GF-D8 (cell line): ENCODE data around the gene BAG5.
"Not testable (repeated sequence)": the region's sequence is repeated elsewhere in the genome, so short reads cannot be mapped to it uniquely, and the experiment has no call there.

Source experiments
- DNase-seq: peaks from one replicate; lab custom pipeline; 2025; lab: John Stamatoyannopoulos, UW

Gene BAG5

GRCh38 chr14:103522649-103523574 lies 39.5 kb downstream of the BAG5 start, which contains the start of gene CKB:
Gene CKB (minus strand): TSS chr14:103522830. CDS start chr14:103522493, 337 bp downstream.
- no peak for DNase-seq

DNA sequence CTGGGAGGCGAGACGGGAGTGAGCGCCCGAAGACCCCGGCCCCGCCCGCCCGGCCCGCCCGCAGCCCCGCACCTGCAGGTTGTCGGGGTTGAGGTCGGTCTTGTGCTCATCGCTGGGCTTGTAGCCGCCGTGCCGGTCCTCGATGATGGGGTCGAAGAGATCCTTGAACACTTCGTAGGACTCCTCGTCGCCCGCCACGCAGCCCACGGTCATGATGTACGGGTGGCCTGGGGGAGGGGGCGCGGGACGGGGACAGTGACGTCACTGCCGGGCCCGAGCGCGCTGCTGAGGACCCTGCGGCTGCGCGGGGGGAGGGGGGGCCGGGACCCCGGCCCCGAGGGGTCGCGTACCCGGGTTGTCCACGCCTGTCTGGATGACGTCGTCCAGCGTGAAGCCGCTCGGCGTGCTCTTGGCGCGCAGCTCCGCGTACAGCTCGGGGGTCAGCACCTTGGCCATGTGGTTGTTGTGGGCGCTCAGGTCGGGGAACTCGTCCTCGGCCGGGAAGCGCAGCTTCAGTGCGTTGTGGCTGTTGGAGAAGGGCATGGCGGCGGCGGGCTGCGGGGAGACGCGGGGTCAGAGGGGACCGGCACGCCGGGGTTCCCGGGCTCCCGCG lies 40.4 kb downstream of the BAG5 start:
- no peak for DNase-seq

GRCh38 chr14:103521438-103521950 lies 41.0 kb downstream of the BAG5 start:
- DNase-seq = no peak

GRCh38 chr14:103520657-103521437 lies 41.6 kb downstream of the BAG5 start:
- DNase-seq = no peak

- no peak for DNase-seq
These were observed 42.2 kb downstream of the BAG5 start for GRCh38 chr14:103520269-103520656.

GRCh38 chr14:103519837-103520212 lies 42.6 kb downstream of the BAG5 start:
- DNase-seq = no peak

DNA sequence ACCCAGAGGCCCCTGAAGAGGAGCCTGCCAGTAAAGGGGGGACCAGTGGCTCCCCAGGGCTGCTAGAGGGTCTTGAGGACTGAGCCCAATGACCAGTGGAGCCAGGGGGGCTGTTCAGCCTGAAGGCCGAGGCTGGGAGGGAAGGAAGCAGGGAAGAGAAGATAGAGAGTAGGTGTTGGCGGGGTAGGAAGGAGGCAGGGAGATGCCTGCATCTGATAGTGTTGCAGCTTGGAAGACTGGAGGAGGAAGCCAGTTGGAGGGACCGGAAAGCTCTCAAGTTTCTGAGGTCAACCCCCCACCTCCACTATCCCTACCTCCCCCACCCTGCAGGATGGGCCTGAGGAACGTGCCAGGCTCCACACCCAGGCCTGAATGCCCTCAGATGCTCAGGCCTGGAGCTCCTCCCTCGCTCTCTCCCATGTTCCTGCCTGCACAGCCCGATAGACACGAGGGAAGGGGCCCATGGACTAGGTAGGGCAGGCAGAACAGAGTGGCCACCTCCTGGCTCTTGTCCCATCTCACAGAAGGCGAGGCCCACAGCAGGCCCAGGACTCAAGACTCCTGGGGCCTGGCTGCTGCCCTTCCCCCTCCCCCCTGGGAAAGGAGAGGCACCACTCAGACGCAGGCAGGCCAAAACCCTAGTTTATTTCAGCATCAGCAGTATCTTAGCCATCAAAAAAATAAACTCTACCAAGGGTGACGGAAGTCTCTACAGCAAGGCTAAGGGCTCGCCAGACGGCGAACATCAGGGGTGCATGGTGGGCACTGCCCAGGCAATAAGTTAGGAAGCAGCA lies 43.2 kb downstream of the BAG5 start:
- peak; percentile 70 for DNase-seq

- DNase-seq = no peak
These were observed 43.9 kb downstream of the BAG5 start for GRCh38 chr14:103518422-103519042.

DNA sequence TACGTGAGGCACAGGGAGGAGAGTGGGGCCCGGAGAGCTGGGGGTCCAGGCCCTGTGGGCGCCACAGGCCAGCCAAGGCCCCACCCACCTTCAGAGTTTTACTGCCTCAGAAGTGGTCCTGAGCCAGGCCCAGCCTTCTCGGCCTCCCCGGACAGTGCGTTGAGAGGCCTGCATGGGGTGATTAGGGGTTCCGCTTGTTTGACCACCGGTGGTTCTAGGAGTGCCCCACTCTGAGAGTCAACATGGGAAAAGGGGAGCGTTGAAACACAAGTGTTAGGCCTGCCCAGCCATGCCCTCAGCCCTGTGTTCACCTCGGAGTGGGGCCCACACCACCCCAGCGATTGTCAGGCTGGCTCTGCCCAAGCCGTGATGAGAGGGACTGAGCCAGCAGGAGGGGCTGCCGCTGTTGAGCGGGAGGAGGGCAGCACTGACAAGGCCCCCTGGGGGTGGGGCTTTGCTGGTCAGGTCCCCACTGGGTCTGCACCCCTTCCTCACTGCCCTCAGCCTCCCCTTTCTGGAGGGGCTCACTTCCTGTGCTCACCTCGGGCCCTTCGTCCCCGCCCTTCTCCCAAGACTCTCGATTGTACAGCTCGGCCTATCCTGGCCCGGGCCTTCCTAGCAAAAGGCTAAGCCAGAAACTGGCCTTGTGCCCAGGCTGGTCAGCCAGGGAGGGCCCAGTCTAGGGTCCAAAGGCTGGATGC lies 44.6 kb downstream of the BAG5 start:
- DNase-seq = no peak

DNA sequence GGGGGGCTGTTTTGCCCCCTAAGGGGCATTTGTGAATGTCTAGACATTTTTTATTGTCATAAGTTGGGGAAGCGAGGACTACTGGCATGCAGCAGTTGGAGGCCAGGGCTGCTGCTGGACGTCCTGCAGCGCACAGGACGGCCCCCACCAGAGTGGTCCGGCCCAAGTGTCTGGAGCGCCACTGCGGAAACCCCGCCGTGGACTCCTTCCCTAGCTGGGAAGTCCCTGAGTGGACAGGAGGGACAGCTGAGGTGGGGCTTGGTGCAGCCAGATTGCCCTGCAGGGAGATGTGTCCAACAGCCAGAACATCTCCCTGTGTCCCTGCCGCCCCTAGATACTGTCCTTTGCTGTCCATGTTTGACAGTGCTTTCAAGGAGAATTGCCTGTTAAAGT lies 45.3 kb downstream of the BAG5 start:
- no peak for DNase-seq

DNA sequence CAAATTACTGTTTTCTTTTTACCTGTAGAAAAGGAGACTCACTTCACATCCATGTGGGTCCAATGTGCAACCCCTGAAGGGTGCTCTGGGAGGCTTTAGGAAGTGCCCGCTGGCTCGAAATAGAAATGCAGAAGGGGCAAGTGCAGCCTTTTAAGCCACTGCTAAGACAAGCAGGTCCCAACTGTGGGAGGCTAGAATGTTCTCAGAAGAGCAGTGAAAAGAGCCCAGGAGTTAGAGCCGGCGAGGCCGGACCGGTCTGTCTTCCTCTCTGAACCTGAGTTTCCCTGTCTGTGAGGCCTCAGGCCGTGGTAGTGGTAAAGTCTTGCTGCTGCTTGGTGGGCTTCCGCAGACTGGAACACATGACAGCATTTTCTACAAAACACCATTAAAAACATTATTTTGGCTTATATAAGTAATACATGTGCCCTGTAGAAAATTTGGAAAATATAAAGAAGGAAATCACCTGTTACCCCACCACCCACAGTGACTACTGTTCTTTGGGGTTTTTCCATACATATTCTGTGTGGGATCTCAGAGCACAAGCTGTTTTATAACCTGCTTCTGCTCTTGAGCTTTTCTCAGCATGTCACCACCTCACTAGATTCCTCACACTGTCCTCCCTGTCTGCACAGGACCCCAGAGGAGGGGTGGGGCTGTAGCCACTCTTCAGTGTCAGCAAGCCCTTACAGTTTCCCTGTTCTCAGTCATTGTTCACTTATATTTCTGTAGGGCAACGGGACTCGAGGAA lies 45.9 kb downstream of the BAG5 start:
- no peak for DNase-seq

GRCh38 chr14:103514596-103515421 lies 47.6 kb downstream of the BAG5 start:
- no peak for DNase-seq

DNA sequence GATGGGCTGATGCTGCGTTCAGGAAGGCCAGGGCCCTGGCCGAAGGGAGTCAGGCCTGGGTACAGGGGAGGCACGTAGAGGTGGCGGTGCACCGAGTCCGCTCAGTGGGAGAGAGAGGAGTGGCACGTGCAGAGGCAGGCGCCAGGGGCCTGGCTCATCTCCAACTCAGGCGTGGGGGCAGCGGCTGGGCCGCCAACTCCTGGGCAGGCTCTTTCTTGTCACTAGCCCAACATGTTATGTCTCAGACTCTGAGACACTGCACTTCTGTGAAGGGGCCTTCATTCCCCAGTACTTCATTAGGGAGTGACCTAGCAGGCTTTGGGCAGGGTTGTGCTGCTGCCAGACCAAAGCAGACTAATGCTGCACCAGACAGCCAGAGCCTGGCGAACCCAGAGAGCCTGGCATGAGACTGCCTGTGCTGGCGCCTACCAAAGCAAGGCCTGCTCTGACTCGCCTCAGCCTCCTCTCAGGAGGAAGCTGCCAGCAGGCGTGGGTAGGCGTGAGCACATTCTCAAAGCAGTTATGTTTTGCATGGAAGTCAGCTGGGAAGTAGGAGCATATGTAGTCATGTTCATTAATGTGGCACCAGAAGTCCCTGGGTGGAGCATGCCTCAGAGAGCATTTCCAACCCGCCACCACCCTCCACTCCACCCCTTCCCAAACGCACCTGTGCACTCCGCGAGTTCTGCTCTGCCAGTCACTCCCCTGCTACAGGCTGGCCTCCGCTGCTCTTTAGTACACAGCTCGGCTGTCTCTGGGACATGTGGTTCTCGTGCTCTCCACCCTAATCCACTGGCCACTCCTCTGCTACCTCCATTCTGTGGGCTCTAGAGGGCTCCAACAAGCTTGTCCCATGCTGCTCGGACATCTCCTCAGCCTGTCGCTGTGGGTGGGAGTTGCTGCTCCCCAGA lies 49.5 kb downstream of the BAG5 start:
- no peak for DNase-seq

DNA sequence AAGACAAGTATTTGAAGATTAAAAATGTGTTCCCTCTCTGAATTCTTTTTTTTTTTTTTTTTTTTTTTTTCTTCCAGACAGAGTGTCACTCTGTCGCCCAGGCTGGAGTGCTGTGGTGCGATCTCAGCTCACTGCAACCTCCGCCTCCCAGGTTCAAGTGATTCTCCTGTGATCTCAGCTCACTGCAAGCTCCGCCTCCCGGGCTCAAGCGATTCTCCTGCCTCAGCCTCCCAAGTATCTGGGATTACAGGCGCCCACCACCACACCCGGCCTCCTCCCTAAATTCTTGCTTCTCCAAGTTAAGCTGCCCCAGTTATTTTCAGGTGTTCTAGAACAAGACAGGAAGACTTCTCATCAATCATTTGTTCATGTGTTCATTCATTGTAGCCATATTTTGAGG lies 50.3 kb downstream of the BAG5 start:
- not testable (repeated sequence) for DNase-seq

DNA sequence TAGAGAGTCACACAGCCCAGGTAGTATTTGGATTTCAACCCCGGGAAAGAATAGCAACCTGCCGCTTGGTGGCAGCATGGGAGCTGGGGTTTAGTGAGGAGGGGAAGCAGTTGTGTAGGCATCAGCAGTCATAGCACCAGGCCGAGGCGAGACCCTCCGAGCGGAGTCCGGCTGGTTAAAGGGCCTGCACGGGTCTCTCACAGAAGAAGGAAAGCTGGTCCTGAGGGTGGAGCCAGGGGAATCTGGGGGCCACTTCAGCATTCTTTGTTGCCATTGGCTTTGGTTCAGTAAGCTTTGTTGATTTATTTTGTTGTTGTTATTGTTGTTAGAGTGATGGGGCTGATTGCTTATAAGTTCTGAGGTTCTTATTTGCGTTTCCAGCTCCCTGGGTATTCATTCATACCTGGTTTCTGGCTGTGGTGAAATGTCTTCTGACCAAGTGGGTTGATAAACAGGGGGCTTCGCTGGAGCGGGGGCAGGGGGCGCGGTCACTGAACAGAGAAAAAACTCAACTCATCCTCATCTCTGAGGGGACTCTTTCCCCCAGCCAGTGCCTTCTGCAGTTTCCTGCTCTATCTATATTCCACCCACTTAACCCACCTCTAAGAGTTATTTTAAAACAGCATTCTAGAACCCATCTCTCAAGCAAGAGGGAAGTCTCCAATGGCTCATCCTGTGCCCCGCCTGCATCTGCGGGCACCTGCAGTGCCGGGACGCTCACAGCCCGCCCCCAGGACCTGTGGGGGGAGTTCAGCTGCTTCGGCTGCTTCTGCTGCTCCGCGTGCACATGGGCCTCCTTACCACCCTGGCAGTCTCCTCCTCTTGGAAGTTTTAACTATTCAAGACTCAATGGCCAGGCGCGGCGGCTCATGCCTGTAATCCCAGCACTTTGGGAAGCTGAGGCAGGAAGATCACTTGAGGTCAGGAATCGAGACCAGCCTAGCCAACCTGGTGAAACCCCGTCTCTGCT lies 51.4 kb downstream of the BAG5 start:
- DNase-seq = no peak

DNA sequence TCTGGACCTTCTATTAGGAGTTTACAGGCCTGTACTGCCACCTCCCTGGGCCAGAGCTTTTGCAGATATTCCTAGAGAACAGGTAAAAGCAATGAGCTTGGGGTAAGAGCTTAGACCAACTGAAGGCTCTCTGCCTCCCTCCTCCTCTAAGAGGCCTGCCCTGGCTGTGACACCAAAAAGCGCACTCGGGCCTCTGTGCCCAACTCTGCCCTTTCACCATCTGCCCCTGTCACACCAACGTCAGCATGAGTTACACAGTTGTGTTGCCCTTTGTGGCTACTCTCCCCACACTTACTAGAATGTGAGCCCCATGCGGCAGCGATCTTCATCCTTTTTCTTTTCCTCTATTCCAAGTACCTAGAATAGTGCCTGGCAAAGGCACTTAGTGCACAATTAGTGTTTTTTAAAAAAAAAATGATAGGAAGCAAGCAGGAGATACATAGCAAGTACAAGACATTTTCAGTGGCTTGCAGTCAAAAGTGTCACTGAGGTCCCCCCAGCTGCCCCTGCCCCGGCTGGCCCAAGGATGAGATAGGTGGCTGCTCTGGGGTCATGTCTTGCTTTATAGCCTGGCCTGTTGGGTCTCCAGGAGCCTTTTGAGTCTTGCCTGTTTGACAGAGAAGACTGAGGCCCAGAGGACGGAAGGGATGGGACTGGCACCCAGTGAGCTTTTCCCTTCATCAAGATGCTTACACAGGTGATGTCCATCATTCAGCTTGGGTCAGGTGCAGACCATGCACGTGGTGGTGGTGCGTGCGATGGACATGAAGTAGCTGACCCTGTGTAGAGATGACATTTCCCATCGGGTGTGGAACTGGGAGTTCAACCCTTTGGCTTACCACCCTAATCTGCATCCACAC lies 52.4 kb downstream of the BAG5 start:
- DNase-seq = no peak
